ENCODE measurements around the gene PIK3R1. TPM values are rescaled to one million over a fixed set of nuclear protein-coding genes. Genes with fewer than 3 reads are reported as not detected.

PIK3R1 gene
- total RNA-seq, 1 experiment from 2014 or later, result 151 TPM

DNA sequence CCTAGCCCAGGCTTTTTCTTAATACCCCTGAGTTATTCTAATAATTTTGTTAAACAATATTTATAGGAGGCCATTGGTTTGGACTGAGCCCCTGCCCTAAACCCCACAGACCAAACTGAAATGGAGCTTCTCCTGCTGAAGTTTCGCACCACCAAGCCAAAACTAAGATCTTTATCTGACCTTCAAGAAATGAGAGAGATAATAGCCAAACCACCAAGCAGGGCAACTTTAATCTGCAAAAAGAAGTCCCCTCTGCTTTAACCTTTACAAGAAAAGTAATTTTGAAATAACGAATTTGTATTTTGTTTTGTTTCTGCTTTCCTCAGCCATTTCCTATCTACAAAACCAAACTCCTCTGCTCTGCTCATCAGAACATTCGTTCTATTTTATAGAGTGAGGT, 125.5 kb downstream of the PIK3R1 start:
- Mint-ChIP-seq H3K9me3 (ENCODE audit: unreplicated experiment) (no peaks in the 10 kb centered on the region), H3K36me3 (ENCODE audit: insufficient read depth, unreplicated experiment) (no peaks in the 10 kb centered on the region), H3K4me3 (ENCODE audit: unreplicated experiment) (no peak overlapping the region), H3K27ac (ENCODE audit: low read depth, unreplicated experiment) (no peak overlapping the region), H3K27me3 (ENCODE audit: insufficient read depth, unreplicated experiment) (no peaks in the 10 kb centered on the region), H3K4me1 (ENCODE audit: insufficient read depth, unreplicated experiment) (peaks cover 43% of the 10 kb centered on the region)
- TF ChIP-seq, protein P1, sequence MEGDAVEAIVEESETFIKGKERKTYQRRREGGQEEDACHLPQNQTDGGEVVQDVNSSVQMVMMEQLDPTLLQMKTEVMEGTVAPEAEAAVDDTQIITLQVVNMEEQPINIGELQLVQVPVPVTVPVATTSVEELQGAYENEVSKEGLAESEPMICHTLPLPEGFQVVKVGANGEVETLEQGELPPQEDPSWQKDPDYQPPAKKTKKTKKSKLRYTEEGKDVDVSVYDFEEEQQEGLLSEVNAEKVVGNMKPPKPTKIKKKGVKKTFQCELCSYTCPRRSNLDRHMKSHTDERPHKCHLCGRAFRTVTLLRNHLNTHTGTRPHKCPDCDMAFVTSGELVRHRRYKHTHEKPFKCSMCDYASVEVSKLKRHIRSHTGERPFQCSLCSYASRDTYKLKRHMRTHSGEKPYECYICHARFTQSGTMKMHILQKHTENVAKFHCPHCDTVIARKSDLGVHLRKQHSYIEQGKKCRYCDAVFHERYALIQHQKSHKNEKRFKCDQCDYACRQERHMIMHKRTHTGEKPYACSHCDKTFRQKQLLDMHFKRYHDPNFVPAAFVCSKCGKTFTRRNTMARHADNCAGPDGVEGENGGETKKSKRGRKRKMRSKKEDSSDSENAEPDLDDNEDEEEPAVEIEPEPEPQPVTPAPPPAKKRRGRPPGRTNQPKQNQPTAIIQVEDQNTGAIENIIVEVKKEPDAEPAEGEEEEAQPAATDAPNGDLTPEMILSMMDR (IDR thresholded peaks at IDR 0.05; ENCODE audit: unreplicated experiment), result no peak
- POLR2A ChIA-PET, result no interaction called here
- CTCF ChIA-PET, result no interaction called here
- intact Hi-C loops (cut with micrococcal nuclease), result no loop called here
- BruUV-seq (replicated peaks), result no TSS peak
- DNase-seq (ENCODE audit: unreplicated experiment), result no peak

DNA sequence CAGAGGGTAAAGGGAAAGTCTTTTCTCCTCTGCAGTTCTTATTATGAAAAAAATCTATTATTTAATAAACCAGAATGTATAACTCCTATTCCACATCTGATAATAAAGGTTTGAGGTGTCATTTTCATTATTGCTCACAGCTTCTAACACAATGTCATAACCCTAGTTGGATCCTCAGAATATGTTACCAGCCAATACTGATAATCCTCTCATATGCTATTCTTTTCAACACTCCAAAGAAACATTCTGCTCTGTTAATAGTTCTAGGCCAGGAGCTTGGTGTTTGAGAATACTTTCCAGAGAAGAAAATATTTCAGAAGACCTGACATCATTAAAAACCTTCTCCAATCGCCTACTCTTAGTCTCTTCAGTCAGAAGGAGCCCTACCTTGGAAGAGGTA, 127.1 kb downstream of the PIK3R1 start:
- Mint-ChIP-seq H3K36me3 (ENCODE audit: insufficient read depth, unreplicated experiment) (no peaks in the 10 kb centered on the region), H3K9me3 (ENCODE audit: unreplicated experiment) (no peaks in the 10 kb centered on the region), H3K27ac (ENCODE audit: low read depth, unreplicated experiment) (peak overlapping the region; percentile 94), H3K4me1 (ENCODE audit: insufficient read depth, unreplicated experiment) (peaks cover 38% of the 10 kb centered on the region), H3K4me3 (ENCODE audit: unreplicated experiment) (no peak overlapping the region), H3K27me3 (ENCODE audit: insufficient read depth, unreplicated experiment) (no peaks in the 10 kb centered on the region)
- intact Hi-C loops (cut with micrococcal nuclease), result loop anchor here (1.0 kb wide), 1 partner anchor 8 kb away; no protein-coding TSS in a partner anchor
- TF ChIP-seq, protein P1 (IDR thresholded peaks at IDR 0.05; ENCODE audit: unreplicated experiment), result no peak
- no TSS peak for BruUV-seq (replicated peaks)
- ChIA-PET POLR2A (interaction anchor here (0.7 to 2.6 kb wide), 12 partner anchors 10 to 101 kb away, joined by 3 to 9 read pairs (median 4); no protein-coding TSS in a partner anchor), CTCF (interaction anchor here (0.5 to 2.0 kb wide), 7 partner anchors 8 to 821 kb away, joined by 3 to 12 read pairs (median 5); no protein-coding TSS in a partner anchor)
- DNase-seq (ENCODE audit: unreplicated experiment), result no peak

DNA sequence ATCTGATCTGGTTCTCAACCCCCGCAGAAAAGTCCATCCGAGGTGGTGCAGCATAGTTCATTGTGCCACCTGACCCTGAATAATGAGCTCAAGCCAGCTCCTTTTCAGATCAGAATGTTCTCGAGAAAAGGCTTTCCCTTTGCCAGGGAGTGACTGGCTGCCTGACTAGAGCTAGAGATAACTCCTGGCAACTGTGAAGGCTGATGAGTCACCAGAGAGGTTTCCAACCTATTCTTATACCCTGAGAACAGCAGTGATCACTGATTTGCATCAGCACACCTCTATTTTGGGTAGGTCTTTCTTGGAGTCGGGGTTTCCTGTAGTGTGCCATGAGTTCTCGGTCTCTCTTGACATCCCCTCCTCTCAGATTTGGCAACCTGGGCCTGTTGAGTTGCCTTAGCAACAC, 127.9 kb downstream of the PIK3R1 start:
- no peaks in the 10 kb centered on the region for H3K27me3 Mint-ChIP-seq (ENCODE audit: insufficient read depth, unreplicated experiment)
- no TSS peak for BruUV-seq (replicated peaks)
- H3K4me3 Mint-ChIP-seq (ENCODE audit: unreplicated experiment), result no peak overlapping the region
- no peaks in the 10 kb centered on the region for H3K36me3 Mint-ChIP-seq (ENCODE audit: insufficient read depth, unreplicated experiment)
- intact Hi-C loops (cut with micrococcal nuclease), result loop anchor here (1.0 kb wide), 1 partner anchor 9 kb away; no protein-coding TSS in a partner anchor
- ChIA-PET CTCF (interaction anchor here (0.5 to 2.0 kb wide), 8 partner anchors 9 to 822 kb away, joined by 3 to 12 read pairs (median 4); no protein-coding TSS in a partner anchor), POLR2A (interaction anchor here (0.5 to 2.6 kb wide), 14 partner anchors 10 to 113 kb away, joined by 3 to 9 read pairs (median 4); no protein-coding TSS in a partner anchor)
- peak overlapping the region; percentile 94 for H3K27ac Mint-ChIP-seq (ENCODE audit: low read depth, unreplicated experiment)
- H3K9me3 Mint-ChIP-seq (ENCODE audit: unreplicated experiment), result no peaks in the 10 kb centered on the region
- TF ChIP-seq, protein P1 (IDR thresholded peaks at IDR 0.05; ENCODE audit: unreplicated experiment), result no peak
- DNase-seq (ENCODE audit: unreplicated experiment), result peak; percentile 97
- peaks cover 38% of the 10 kb centered on the region for H3K4me1 Mint-ChIP-seq (ENCODE audit: insufficient read depth, unreplicated experiment)

DNA sequence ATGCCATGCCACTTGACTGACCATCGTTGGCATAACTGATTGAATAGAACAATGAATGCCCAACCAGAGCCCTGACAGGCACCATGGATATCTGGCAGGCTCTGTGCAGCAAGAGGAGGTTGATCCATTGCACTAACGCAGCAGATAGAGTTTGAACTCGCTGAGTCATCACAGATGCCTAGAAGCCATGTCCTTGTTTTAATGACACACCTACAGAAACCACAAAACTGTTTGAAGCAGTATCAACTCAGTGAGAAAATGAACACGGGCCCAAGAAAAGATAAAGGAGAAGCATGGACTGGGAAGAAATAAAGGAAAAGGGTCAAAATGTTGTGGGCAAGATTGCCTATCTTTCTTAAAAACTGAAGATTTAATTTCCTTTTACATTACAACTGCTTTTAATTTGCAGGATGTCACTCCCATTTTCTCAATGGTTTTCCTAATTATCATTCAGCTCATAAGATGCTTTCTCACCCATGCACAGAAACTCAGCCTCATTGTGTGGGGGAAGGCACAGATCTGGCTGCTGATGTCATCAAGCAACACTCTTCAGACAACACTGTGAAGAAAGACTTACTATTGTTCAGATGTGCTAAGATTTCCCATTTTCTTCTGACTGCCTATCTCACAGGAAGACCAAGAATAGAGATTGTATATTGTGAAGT, 129.0 kb downstream of the PIK3R1 start:
- Mint-ChIP-seq H3K36me3 (ENCODE audit: insufficient read depth, unreplicated experiment) (no peaks in the 10 kb centered on the region), H3K27ac (ENCODE audit: low read depth, unreplicated experiment) (peak overlapping the region; percentile 94), H3K4me3 (ENCODE audit: unreplicated experiment) (peak overlapping the region; percentile 9), H3K9me3 (ENCODE audit: unreplicated experiment) (no peaks in the 10 kb centered on the region), H3K4me1 (ENCODE audit: insufficient read depth, unreplicated experiment) (peaks cover 38% of the 10 kb centered on the region), H3K27me3 (ENCODE audit: insufficient read depth, unreplicated experiment) (no peaks in the 10 kb centered on the region)
- ChIA-PET POLR2A (interaction anchor here (0.6 to 2.6 kb wide), 13 partner anchors 8 to 873 kb away, joined by 3 to 5 read pairs (median 3); a partner anchor contains a TSS), CTCF (interaction anchor here (0.8 to 2.0 kb wide), 6 partner anchors 10 to 117 kb away, joined by 3 to 12 read pairs (median 6); no protein-coding TSS in a partner anchor)
- intact Hi-C loops (cut with micrococcal nuclease), result no loop called here
- BruUV-seq (replicated peaks), result no TSS peak
- peak; percentile 94 for DNase-seq (ENCODE audit: unreplicated experiment)
- TF ChIP-seq, protein P1 (IDR thresholded peaks at IDR 0.05; ENCODE audit: unreplicated experiment), result no peak

Measured in MCF 10A (cell line).